Activated CD8-positive, alpha-beta memory T cell treated with anti-CD3 and anti-CD28 coated beads, Interleukin-2, amount 50 U/mL, for 1 hour (primary cell): ENCODE measurements around the gene ETV3.

Experiments
- DNase-seq: peaks from one replicate; pipeline ENCODE4 v3.0.0-alpha.2; 2020; ENCODE audit errors: extremely low read depth

ETV3 gene

GRCh38 chr1:157161901-157162300 is 23.7 kb upstream of the ETV3 start:
- no peak for DNase-seq

- no peak for DNase-seq
Measured at GRCh38 chr1:157158967-157159366, 20.8 kb upstream of the ETV3 start.

- DNase-seq: no peak
Measured at GRCh38 chr1:157157501-157158190, 19.5 kb upstream of the ETV3 start.

- DNase-seq: peak; percentile 50
Measured at GRCh38 chr1:157156058-157156541, 17.9 kb upstream of the ETV3 start.

- no peak for DNase-seq
Measured at GRCh38 chr1:157155658-157156057, 17.5 kb upstream of the ETV3 start.

GRCh38 chr1:157154940-157155514 is 16.8 kb upstream of the ETV3 start:
- no peak for DNase-seq

GRCh38 chr1:157154291-157154690 is 16.1 kb upstream of the ETV3 start:
- DNase-seq: no peak

GRCh38 chr1:157153746-157154145 is 15.6 kb upstream of the ETV3 start:
- no peak for DNase-seq

- no peak for DNase-seq
Measured at GRCh38 chr1:157152510-157152909, 14.3 kb upstream of the ETV3 start.

- DNase-seq: no peak
Measured at GRCh38 chr1:157151506-157151905, 13.3 kb upstream of the ETV3 start.

- no peak for DNase-seq
Measured at GRCh38 chr1:157151073-157151472, 12.9 kb upstream of the ETV3 start.

- no peak for DNase-seq
Measured at GRCh38 chr1:157150631-157151030, 12.4 kb upstream of the ETV3 start.

GRCh38 chr1:157147906-157148700 is 9.9 kb upstream of the ETV3 start:
- DNase-seq: no peak

GRCh38 chr1:157147037-157147436 is 8.8 kb upstream of the ETV3 start:
- no peak for DNase-seq

GRCh38 chr1:157146244-157146643 is 8.0 kb upstream of the ETV3 start:
- DNase-seq: no peak

- no peak for DNase-seq
Measured at GRCh38 chr1:157145076-157145475, 6.9 kb upstream of the ETV3 start.

GRCh38 chr1:157144509-157144908 is 6.3 kb upstream of the ETV3 start:
- DNase-seq: no peak

- no peak for DNase-seq
Measured at GRCh38 chr1:157142765-157143423, 4.7 kb upstream of the ETV3 start.

GRCh38 chr1:157142201-157142600 is 4.0 kb upstream of the ETV3 start:
- DNase-seq: no peak

- no peak for DNase-seq
Measured at GRCh38 chr1:157141212-157141855, 3.1 kb upstream of the ETV3 start.

- DNase-seq: no peak
Measured at GRCh38 chr1:157140063-157140588, 1.9 kb upstream of the ETV3 start.
